Brain microvascular endothelial cell (primary cell): ENCODE measurements around the gene LMBR1.

ENCODE experiments used
- DNase-seq: peaks from one replicate; pipeline ENCODE4 v3.0.0-alpha.2; 2020
- H3K27ac ChIP-seq: fragments of 250-450 bp; sonication (Bioruptor Pico); 2 replicates; pipeline ENCODE4 v1.5.1; 2020; ENCODE audit warnings: mild to moderate bottlenecking, moderate library complexity
- H3K27me3 ChIP-seq: fragments of 250-450 bp; sonication (Bioruptor Pico); replicated peaks from 2 replicates; pipeline ENCODE4 v1.5.1; 2020; ENCODE audit warnings: mild to moderate bottlenecking
- H3K36me3 ChIP-seq: fragments of 250-450 bp; sonication (Bioruptor Pico); replicated peaks from 2 replicates; pipeline ENCODE4 v1.5.1; 2020; ENCODE audit warnings: mild to moderate bottlenecking
- H3K4me3 ChIP-seq: 2 replicates; pipeline ENCODE4 v1.5.1; 2011; ENCODE audit warnings: low read depth, mild to moderate bottlenecking, control low read depth, low read length, moderate library complexity
- CTCF ChIP-seq: IDR thresholded peaks from 2 replicates; pipeline ENCODE4 v1.5.1; 2011; ENCODE audit warnings: low read depth, mild to moderate bottlenecking, moderate library complexity, low read length, control low read depth, inconsistent platforms; ENCODE audit errors: missing control alignments
- in situ Hi-C: cut with HindIII; loops from 2 replicates; pipeline ENCODE4 v1.10.0; 2017; ENCODE audit warnings: low sequenced_read_pairs, low pct_ligation_motif_present

Gene LMBR1

GRCh38 chr7:156725936-156726335, 167.0 kb downstream of the LMBR1 start:
- no peaks in the 10 kb centered on the region for H3K36me3 ChIP-seq
- in situ Hi-C loops = no loop called here
- no peak overlapping the region for H3K4me3 ChIP-seq
- TF ChIP-seq CTCF = no peak
- DNase-seq = no peak
- no peak overlapping the region for H3K27ac ChIP-seq
- no peaks in the 10 kb centered on the region for H3K27me3 ChIP-seq

GRCh38 chr7:156725073-156725472, 167.9 kb downstream of the LMBR1 start:
- TF ChIP-seq CTCF = no peak
- DNase-seq = no peak
- in situ Hi-C loops = no loop called here
- H3K4me3 ChIP-seq = no peak overlapping the region
- no peaks in the 10 kb centered on the region for H3K36me3 ChIP-seq
- no peak overlapping the region for H3K27ac ChIP-seq
- H3K27me3 ChIP-seq = no peaks in the 10 kb centered on the region

DNA sequence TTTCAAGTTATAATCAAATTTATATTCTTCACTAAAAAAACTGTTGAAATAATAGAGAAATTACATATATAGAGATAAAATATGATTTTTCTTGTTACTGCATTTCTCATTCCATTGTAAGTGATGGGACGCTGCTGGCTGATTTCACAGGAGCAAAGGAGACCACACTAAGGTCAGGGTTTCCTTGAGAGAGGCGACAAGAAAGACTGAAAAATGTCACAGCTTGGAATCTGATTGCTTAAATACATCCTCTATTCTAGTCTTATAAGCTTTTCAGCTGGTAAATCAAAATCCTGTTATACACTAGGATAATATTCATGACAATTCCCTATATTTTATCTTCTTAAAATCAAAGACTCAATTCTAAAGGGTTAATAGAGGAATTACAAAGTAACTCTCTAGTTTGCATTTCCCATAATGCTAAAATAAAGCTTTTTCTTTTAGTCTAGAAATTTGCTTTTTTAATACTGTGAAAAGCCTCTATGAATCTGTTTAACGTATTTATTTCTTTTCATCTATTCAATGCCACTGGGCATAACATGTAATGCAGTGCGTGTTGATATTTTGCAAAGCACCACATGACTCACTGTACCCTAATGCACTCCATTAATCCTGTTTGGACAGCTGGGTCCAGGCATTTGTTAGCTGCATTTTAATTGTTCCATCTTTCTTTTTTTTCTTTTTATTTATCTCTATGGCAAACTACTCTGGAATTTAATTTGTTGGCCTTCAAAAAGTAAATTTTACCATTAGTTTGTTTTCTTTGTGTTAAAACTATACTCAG, 170.7 kb downstream of the LMBR1 start:
- Histone ChIP-seq H3K27me3 (no peaks in the 10 kb centered on the region), H3K4me3 (no peak overlapping the region), H3K36me3 (no peaks in the 10 kb centered on the region), H3K27ac (no peak overlapping the region)
- no peak for TF ChIP-seq CTCF
- in situ Hi-C loops = no loop called here
- no peak for DNase-seq

- in situ Hi-C loops = no loop called here
Observed at GRCh38 chr7:156703773-156704482, 189.1 kb downstream of the LMBR1 start.

GRCh38 chr7:156703209-156703608, 189.8 kb downstream of the LMBR1 start:
- H3K36me3 ChIP-seq = no peaks in the 10 kb centered on the region
- TF ChIP-seq CTCF = no peak
- H3K27me3 ChIP-seq = no peaks in the 10 kb centered on the region
- DNase-seq = no peak
- no peak overlapping the region for H3K27ac ChIP-seq
- H3K4me3 ChIP-seq = no peak overlapping the region
- in situ Hi-C loops = no loop called here

More at GRCh38 chr7:156703773-156704482, 189.1 kb downstream of the LMBR1 start:
- TF ChIP-seq CTCF = no peak
- DNase-seq = no peak
- Histone ChIP-seq H3K4me3 (no peak overlapping the region), H3K27ac (no peak overlapping the region), H3K27me3 (no peaks in the 10 kb centered on the region), H3K36me3 (no peaks in the 10 kb centered on the region)
